ENCODE measurements around the gene MKNK2. TPM values are rescaled to one million over a fixed set of nuclear protein-coding genes. Genes with fewer than 3 reads are reported as not detected.

Gene MKNK2
- polyA plus RNA-seq, 3 donors: 16.9 to 333 (median 21.8) TPM

DNA sequence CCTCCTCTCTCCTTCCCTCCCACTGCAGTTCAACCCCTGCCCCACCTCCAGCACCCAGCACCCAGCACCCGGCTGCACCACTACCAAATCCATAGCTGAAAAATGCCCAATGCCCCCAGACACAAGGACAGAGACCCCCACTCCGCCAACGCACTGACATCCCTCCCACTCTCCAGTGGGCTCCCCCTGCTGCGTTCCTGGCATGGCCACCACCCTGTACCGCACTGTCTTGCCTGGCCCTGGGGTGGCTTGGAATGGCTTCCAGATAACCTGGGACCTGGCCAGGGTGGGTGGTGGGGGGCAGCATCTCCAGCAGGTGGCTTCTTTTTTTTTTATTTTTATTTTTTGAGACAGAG, 5.8 kb upstream of the MKNK2 start:
- TF ChIP-seq, protein P1, sequence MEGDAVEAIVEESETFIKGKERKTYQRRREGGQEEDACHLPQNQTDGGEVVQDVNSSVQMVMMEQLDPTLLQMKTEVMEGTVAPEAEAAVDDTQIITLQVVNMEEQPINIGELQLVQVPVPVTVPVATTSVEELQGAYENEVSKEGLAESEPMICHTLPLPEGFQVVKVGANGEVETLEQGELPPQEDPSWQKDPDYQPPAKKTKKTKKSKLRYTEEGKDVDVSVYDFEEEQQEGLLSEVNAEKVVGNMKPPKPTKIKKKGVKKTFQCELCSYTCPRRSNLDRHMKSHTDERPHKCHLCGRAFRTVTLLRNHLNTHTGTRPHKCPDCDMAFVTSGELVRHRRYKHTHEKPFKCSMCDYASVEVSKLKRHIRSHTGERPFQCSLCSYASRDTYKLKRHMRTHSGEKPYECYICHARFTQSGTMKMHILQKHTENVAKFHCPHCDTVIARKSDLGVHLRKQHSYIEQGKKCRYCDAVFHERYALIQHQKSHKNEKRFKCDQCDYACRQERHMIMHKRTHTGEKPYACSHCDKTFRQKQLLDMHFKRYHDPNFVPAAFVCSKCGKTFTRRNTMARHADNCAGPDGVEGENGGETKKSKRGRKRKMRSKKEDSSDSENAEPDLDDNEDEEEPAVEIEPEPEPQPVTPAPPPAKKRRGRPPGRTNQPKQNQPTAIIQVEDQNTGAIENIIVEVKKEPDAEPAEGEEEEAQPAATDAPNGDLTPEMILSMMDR (IDR thresholded peaks at IDR 0.05): no peak
- Mint-ChIP-seq H3K36me3 (no peaks in the 10 kb centered on the region), H3K27me3 (ENCODE audit: low read depth in 3 of 3) (peaks cover 0 to 4% (median 2%) of the 10 kb centered on the region in 3 donors), H3K9me3 (no peaks in the 10 kb centered on the region), H3K27ac (peak overlapping the region in 3 of 7 donors; percentile 30 to 48 (median 46)), H3K4me3 (no peak overlapping the region), H3K4me1 (peaks cover 27% of the 10 kb centered on the region)
- Histone ChIP-seq H3K9ac (ENCODE audit: insufficient read depth, low read length, poor library complexity, severe bottlenecking) (no peak overlapping the region), H3K36me3 (replicated peaks in 1 of 2; ENCODE audit: control insufficient read depth in 1 of 2, insufficient read depth in 2 of 2, low read length in 2 of 2) (no peaks in the 10 kb centered on the region), H3K27ac (ENCODE audit: low read depth in 1 of 2, low read length in 2 of 2) (no peak overlapping the region), H3K9me3 (replicated peaks in 1 of 2; ENCODE audit: control insufficient read depth in 1 of 2, insufficient read depth in 1 of 2, low read length in 2 of 2) (no peaks in the 10 kb centered on the region), H2AFZ (ENCODE audit: insufficient read depth, low read depth, low read length, poor library complexity, severe bottlenecking) (no peak overlapping the region), H4K20me1 (ENCODE audit: insufficient read depth, low read length) (no peaks in the 10 kb centered on the region), H3K27me3 (ENCODE audit: control insufficient read depth in 2 of 2, insufficient read depth in 2 of 2, low read length in 2 of 2) (no peaks in the 10 kb centered on the region), H3K4me1 (ENCODE audit: control insufficient read depth in 1 of 2, insufficient read depth in 2 of 2, low read length in 2 of 2) (peaks cover 42 to 48% of the 10 kb centered on the region in 2 donors), H3K4me2 (replicated peaks; ENCODE audit: extremely low read depth, low read length, poor library complexity, severe bottlenecking) (no peak overlapping the region), H3K79me2 (ENCODE audit: insufficient read depth, low read length) (no peaks in the 10 kb centered on the region), H3K4me3 (replicated peaks in 1 of 3; ENCODE audit: low read depth in 2 of 3, low read length in 3 of 3) (no peak overlapping the region)
- no peak for DNase-seq
- 37% methylated on average over 3 of the region's 5 CpGs for WGBS (ENCODE audit: insufficient coverage)
- intact Hi-C loops (cut with micrococcal nuclease): no loop called here

- Histone ChIP-seq H2AFZ (ENCODE audit: insufficient read depth, low read depth, low read length, poor library complexity, severe bottlenecking) (peak overlapping the region; percentile 36), H3K27me3 (ENCODE audit: control insufficient read depth in 2 of 2, insufficient read depth in 2 of 2, low read length in 2 of 2) (no peaks in the 10 kb centered on the region), H4K20me1 (ENCODE audit: insufficient read depth, low read length) (no peaks in the 10 kb centered on the region), H3K4me2 (replicated peaks; ENCODE audit: extremely low read depth, low read length, poor library complexity, severe bottlenecking) (peak overlapping the region; percentile 57), H3K4me3 (replicated peaks in 1 of 3; ENCODE audit: low read depth in 2 of 3, low read length in 3 of 3) (peak overlapping the region in 1 of 3 experiments; percentile 43), H3K27ac (ENCODE audit: low read depth in 1 of 2, low read length in 2 of 2) (no peak overlapping the region), H3K4me1 (ENCODE audit: control insufficient read depth in 1 of 2, insufficient read depth in 2 of 2, low read length in 2 of 2) (peaks cover 44 to 52% of the 10 kb centered on the region in 2 donors), H3K36me3 (replicated peaks in 1 of 2; ENCODE audit: control insufficient read depth in 1 of 2, insufficient read depth in 2 of 2, low read length in 2 of 2) (no peaks in the 10 kb centered on the region), H3K9me3 (replicated peaks in 1 of 2; ENCODE audit: control insufficient read depth in 1 of 2, insufficient read depth in 1 of 2, low read length in 2 of 2) (no peaks in the 10 kb centered on the region), H3K79me2 (ENCODE audit: insufficient read depth, low read length) (no peaks in the 10 kb centered on the region), H3K9ac (ENCODE audit: insufficient read depth, low read length, poor library complexity, severe bottlenecking) (no peak overlapping the region)
- WGBS (ENCODE audit: insufficient coverage): 43% methylated on average over 14 of the region's 22 CpGs
- TF ChIP-seq, protein P1 (IDR thresholded peaks at IDR 0.05): no peak
- Mint-ChIP-seq H3K27me3 (ENCODE audit: low read depth in 3 of 3) (peaks cover 0 to 3% (median 2%) of the 10 kb centered on the region in 3 donors), H3K4me1 (peaks cover 30% of the 10 kb centered on the region), H3K4me3 (peak overlapping the region; percentile 55 to 59), H3K27ac (peak overlapping the region in 1 of 7 donors; percentile 76), H3K36me3 (no peaks in the 10 kb centered on the region), H3K9me3 (no peaks in the 10 kb centered on the region)
- intact Hi-C loops (cut with micrococcal nuclease): no loop called here
- no peak for DNase-seq
Observed at GRCh38 chr19:2055931-2056836, 5.1 kb upstream of the MKNK2 start.

Measured in CD14-positive monocyte (primary cell).